GM12864 (cell line): Measurements from ENCODE around the gene PSMD7.

ENCODE experiments used
- DNase-seq: peaks from one replicate; pipeline ENCODE4 v3.0.0-alpha.2; 2011; ENCODE audit warnings: low read depth
- H3K4me3 ChIP-seq: 2 replicates; pipeline ENCODE4 v1.5.1; 2011; ENCODE audit warnings: mild to moderate bottlenecking, low read depth, low read length, control low read depth
- CTCF ChIP-seq: IDR thresholded peaks from 2 replicates; pipeline ENCODE4 v1.5.1; 2011; ENCODE audit warnings: low read depth, mild to moderate bottlenecking, moderate library complexity, low read length, control low read depth, inconsistent platforms; ENCODE audit errors: missing control alignments

Gene PSMD7

GRCh38 chr16:74264811-74265210 is 31.8 kb upstream of the PSMD7 start:
- DNase-seq: no peak
- TF ChIP-seq CTCF: no peak
- H3K4me3 ChIP-seq: no peak overlapping the region

- DNase-seq: no peak
- H3K4me3 ChIP-seq: no peak overlapping the region
These were observed 28.2 kb upstream of the PSMD7 start for GRCh38 chr16:74268372-74268782.

GRCh38 chr16:74271872-74272271 is 24.7 kb upstream of the PSMD7 start:
- no peak overlapping the region for H3K4me3 ChIP-seq
- no peak for DNase-seq
- TF ChIP-seq CTCF: no peak

More at GRCh38 chr16:74268372-74268782, 28.2 kb upstream of the PSMD7 start:
- TF ChIP-seq CTCF: no peak

- DNase-seq: no peak
- no peak overlapping the region for H3K4me3 ChIP-seq
- peak; percentile 28 for TF ChIP-seq CTCF
These were observed 21.5 kb upstream of the PSMD7 start for GRCh38 chr16:74275031-74275636.

GRCh38 chr16:74275711-74276110 is 20.9 kb upstream of the PSMD7 start:
- H3K4me3 ChIP-seq: no peak overlapping the region
- no peak for DNase-seq
- no peak for TF ChIP-seq CTCF

- no peak overlapping the region for H3K4me3 ChIP-seq
- TF ChIP-seq CTCF: no peak
- DNase-seq: no peak
These were observed 18.6 kb upstream of the PSMD7 start for GRCh38 chr16:74277974-74278373.

GRCh38 chr16:74279266-74279665 is 17.3 kb upstream of the PSMD7 start:
- TF ChIP-seq CTCF: no peak
- DNase-seq: no peak
- no peak overlapping the region for H3K4me3 ChIP-seq
